Thymus (tissue), 11 donors: ENCODE measurements around the gene TP53I11. TPM values are rescaled to one million over a fixed set of nuclear protein-coding genes. Genes with fewer than 3 reads are reported as not detected.
A peak's percentile ranks its signal among the peaks of the same experiment; 100 is the strongest.

Source experiments
- DNase-seq, 9 donors: peaks; one replicate each; pipeline ENCODE4 v3.0.0-alpha.2; 2013; ENCODE audit warnings: low spot score in 9 of 9, low read depth in 6 of 9, missing footprints in 1 of 9
- H3K27ac ChIP-seq, 2 donors: one replicate each; pipeline ENCODE4 v1.5.1; 2013; ENCODE audit warnings: control low read depth in 1 of 2, low read depth in 1 of 2, low read length in 1 of 2, mild to moderate bottlenecking in 1 of 2, moderate library complexity in 1 of 2
- H3K27me3 ChIP-seq, 2 donors: one replicate each; pipeline ENCODE4 v1.5.1; 2013; ENCODE audit warnings: low read length in 1 of 2; ENCODE audit not compliant: control insufficient read depth in 2 of 2, insufficient read depth in 1 of 2
- H3K36me3 ChIP-seq, 2 donors: one replicate each; pipeline ENCODE4 v1.5.1; 2013; ENCODE audit warnings: low read length in 1 of 2, mild to moderate bottlenecking in 1 of 2, moderate library complexity in 1 of 2; ENCODE audit not compliant: control insufficient read depth in 2 of 2, insufficient read depth in 2 of 2
- H3K4me1 ChIP-seq, 2 donors: one replicate each; pipeline ENCODE4 v1.5.1; 2013; ENCODE audit warnings: low read length in 2 of 2; ENCODE audit not compliant: control insufficient read depth in 2 of 2, insufficient read depth in 2 of 2
- H3K4me3 ChIP-seq, 2 donors: one replicate each; pipeline ENCODE4 v1.5.1; 2013; ENCODE audit warnings: low read length in 2 of 2, control low read depth in 1 of 2, mild to moderate bottlenecking in 1 of 2
- H3K9me3 ChIP-seq, 2 donors: one replicate each; pipeline ENCODE4 v1.5.1; 2013; ENCODE audit warnings: low read length in 1 of 2, mild to moderate bottlenecking in 1 of 2; ENCODE audit not compliant: control insufficient read depth in 2 of 2, insufficient read depth in 1 of 2
- WGBS: extraction: QIAGEN DNeasy Blood & Tissue Kit; methylation state at CpG from one replicate; pipeline ENCODE4 v1.1.7; 2013; 5-methylcytosine and 5-hydroxymethylcytosine counted together
- polyA plus RNA-seq: library from polyadenylated mRNA; stranded (reverse); fragments of 200-250 nt; gene quantifications from one replicate; pipeline ENCODE4 v1.2.3, GENCODE V29; 2013
- total RNA-seq: library from RNA; stranded (reverse); fragments of 120-200 nt; gene quantifications from one replicate; pipeline ENCODE4 v1.2.4, GENCODE V29; 2013
- donor health status: healthy.

Gene TP53I11
- total and polyA plus RNA-seq, 2 donors = 6.1 to 13.3 TPM

- DNase-seq = no peak
- H3K9me3 ChIP-seq = no peaks in the 10 kb centered on the region
- H3K27me3 ChIP-seq = peaks cover 0 to 24% of the 10 kb centered on the region in 2 donors
- H3K4me1 ChIP-seq = peaks cover 2 to 25% of the 10 kb centered on the region in 2 donors
- WGBS = 96% methylated on average over 3 of the region's 3 CpGs
- no peak overlapping the region for H3K4me3 ChIP-seq
- no peaks in the 10 kb centered on the region for H3K36me3 ChIP-seq
- no peak overlapping the region for H3K27ac ChIP-seq
Observed at GRCh38 chr11:44952500-44953260, 2.0 kb upstream of the TP53I11 start.

- no peak overlapping the region for H3K4me3 ChIP-seq
- H3K27ac ChIP-seq = no peak overlapping the region
- no peaks in the 10 kb centered on the region for H3K9me3 ChIP-seq
- peaks cover 0 to 20% of the 10 kb centered on the region in 2 donors for H3K27me3 ChIP-seq
- DNase-seq = no peak
- no peaks in the 10 kb centered on the region for H3K36me3 ChIP-seq
- peaks cover 2 to 25% of the 10 kb centered on the region in 2 donors for H3K4me1 ChIP-seq
- WGBS = 97% methylated on average over 2 of the region's 2 CpGs
Observed at GRCh38 chr11:44952082-44952481, 1.4 kb upstream of the TP53I11 start.

- WGBS = 1% methylated on average over 63 of the region's 63 CpGs
- DNase-seq = peak in 4 of 9 donors; percentile 21 to 68 (median 35)
- Histone ChIP-seq H3K27me3 (peaks cover 0 to 15% of the 10 kb centered on the region in 2 donors), H3K9me3 (no peaks in the 10 kb centered on the region), H3K27ac (peak overlapping the region; percentile 32 to 74), H3K36me3 (no peaks in the 10 kb centered on the region), H3K4me3 (peak overlapping the region; percentile 65 to 87), H3K4me1 (peaks cover 2 to 22% of the 10 kb centered on the region in 2 donors)
Observed at GRCh38 chr11:44950031-44950624, 555 bp downstream of the TP53I11 start.

GRCh38 chr11:44949160-44950030 is 1.3 kb downstream of the TP53I11 start:
- 3% methylated on average over 57 of the region's 57 CpGs for WGBS
- peaks cover 2 to 16% of the 10 kb centered on the region in 2 donors for H3K4me1 ChIP-seq
- peak in 4 of 9 donors; percentile 29 to 66 (median 44) for DNase-seq
- no peaks in the 10 kb centered on the region for H3K9me3 ChIP-seq
- H3K36me3 ChIP-seq = no peaks in the 10 kb centered on the region
- H3K27me3 ChIP-seq = peaks cover 0 to 15% of the 10 kb centered on the region in 2 donors
- peak overlapping the region; percentile 31 to 32 for H3K27ac ChIP-seq
- peak overlapping the region; percentile 65 to 87 for H3K4me3 ChIP-seq

GRCh38 chr11:44948155-44948554 is 2.5 kb downstream of the TP53I11 start:
- H3K4me3 ChIP-seq = no peak overlapping the region
- no peaks in the 10 kb centered on the region for H3K9me3 ChIP-seq
- H3K4me1 ChIP-seq = peaks cover 2 to 25% of the 10 kb centered on the region in 2 donors
- H3K27ac ChIP-seq = no peak overlapping the region
- WGBS = 98% methylated on average over 3 of the region's 3 CpGs
- H3K27me3 ChIP-seq = peaks cover 0 to 15% of the 10 kb centered on the region in 2 donors
- H3K36me3 ChIP-seq = no peaks in the 10 kb centered on the region
- DNase-seq = no peak

GRCh38 chr11:44947114-44947513 is 3.6 kb downstream of the TP53I11 start:
- H3K27me3 ChIP-seq = peaks cover 0 to 15% of the 10 kb centered on the region in 2 donors
- H3K4me1 ChIP-seq = peaks cover 6 to 30% of the 10 kb centered on the region in 2 donors
- no peaks in the 10 kb centered on the region for H3K9me3 ChIP-seq
- H3K4me3 ChIP-seq = no peak overlapping the region
- H3K36me3 ChIP-seq = no peaks in the 10 kb centered on the region
- DNase-seq = no peak
- 85% methylated on average over 9 of the region's 9 CpGs for WGBS
- no peak overlapping the region for H3K27ac ChIP-seq

GRCh38 chr11:44946263-44946662 is 4.4 kb downstream of the TP53I11 start:
- DNase-seq = no peak
- no peaks in the 10 kb centered on the region for H3K9me3 ChIP-seq
- peaks cover 6 to 29% of the 10 kb centered on the region in 2 donors for H3K4me1 ChIP-seq
- H3K4me3 ChIP-seq = no peak overlapping the region
- WGBS = 95% methylated on average over 12 of the region's 12 CpGs
- H3K27ac ChIP-seq = no peak overlapping the region
- H3K36me3 ChIP-seq = no peaks in the 10 kb centered on the region
- H3K27me3 ChIP-seq = peaks cover 0 to 15% of the 10 kb centered on the region in 2 donors

GRCh38 chr11:44945666-44946065 is 5.0 kb downstream of the TP53I11 start:
- peaks cover 0 to 15% of the 10 kb centered on the region in 2 donors for H3K27me3 ChIP-seq
- no peaks in the 10 kb centered on the region for H3K9me3 ChIP-seq
- H3K4me3 ChIP-seq = no peak overlapping the region
- 97% methylated on average over 11 of the region's 11 CpGs for WGBS
- no peaks in the 10 kb centered on the region for H3K36me3 ChIP-seq
- no peak for DNase-seq
- no peak overlapping the region for H3K27ac ChIP-seq
- H3K4me1 ChIP-seq = peaks cover 6 to 25% of the 10 kb centered on the region in 2 donors
